ENCODE results near the gene CCDC201. TPM values are rescaled to one million over a fixed set of nuclear protein-coding genes. Genes with fewer than 3 reads are reported as not detected.

The CCDC201 gene
- polyA plus RNA-seq, 2 of the 4 experiments (the other 2 are of a cell fraction): 0.03 TPM; not detected in 1

DNA sequence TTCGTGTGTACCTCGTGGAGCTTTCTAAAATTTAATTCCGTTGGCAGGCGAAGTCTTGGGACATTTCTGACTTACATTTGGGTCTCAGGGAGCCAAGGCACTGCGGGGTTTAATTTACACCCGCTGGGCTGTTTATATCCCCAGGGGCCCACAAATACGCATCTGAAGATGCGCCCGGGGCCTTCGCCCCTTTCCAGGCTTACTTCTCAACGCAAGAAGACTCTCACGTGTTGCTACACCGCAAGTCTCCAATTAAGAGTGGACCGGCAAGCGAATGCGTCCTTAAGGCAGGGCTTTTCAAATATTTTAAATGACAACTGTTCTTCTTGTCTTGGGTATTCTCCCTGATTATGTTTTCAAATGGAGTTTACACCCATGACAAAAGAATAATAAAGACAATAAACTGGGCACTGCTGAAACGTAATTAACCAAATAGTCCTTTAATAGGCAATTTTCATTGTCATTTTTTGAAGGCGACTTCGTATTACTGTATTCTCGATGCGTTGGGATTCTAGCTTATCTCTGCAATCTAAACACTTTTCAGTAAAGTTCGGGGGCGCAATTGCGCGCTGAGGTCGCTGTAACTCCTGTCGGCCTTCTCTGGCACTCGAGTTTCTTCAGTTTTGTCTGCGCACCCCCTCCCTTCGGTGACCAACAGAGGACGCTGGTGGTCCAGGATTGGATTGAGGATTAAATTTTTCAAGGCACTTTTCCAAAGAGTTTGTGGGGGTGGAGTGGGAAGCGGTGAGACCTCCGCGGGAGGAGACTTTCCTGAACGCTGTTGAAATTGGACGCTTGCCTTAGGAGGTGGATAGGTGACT, 49.0 kb upstream of the CCDC201 start (continued):
- no peak for TF ChIP-seq USF2 (IDR thresholded peaks at IDR 0.05)

DNA sequence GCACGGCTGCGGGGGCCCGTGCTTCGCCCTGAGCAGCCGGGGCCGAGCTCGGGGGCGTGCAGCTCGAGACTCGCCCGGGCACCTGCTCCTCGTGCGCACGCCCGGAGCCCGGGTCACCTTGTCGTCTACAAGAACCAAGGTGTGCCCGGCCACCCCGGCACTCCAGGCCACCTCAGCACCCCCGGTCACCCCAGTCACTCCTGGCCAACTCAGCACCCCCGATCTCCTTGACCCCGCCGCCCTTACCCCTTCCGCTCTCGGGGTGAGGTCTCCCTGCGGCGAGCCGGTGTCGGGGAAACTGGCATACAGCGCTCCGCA, 48.5 kb upstream of the CCDC201 start:
- 34% methylated on average over 21 of the region's 31 CpGs for WGBS (ENCODE audit: missing lambda C conversion rate)

DNA sequence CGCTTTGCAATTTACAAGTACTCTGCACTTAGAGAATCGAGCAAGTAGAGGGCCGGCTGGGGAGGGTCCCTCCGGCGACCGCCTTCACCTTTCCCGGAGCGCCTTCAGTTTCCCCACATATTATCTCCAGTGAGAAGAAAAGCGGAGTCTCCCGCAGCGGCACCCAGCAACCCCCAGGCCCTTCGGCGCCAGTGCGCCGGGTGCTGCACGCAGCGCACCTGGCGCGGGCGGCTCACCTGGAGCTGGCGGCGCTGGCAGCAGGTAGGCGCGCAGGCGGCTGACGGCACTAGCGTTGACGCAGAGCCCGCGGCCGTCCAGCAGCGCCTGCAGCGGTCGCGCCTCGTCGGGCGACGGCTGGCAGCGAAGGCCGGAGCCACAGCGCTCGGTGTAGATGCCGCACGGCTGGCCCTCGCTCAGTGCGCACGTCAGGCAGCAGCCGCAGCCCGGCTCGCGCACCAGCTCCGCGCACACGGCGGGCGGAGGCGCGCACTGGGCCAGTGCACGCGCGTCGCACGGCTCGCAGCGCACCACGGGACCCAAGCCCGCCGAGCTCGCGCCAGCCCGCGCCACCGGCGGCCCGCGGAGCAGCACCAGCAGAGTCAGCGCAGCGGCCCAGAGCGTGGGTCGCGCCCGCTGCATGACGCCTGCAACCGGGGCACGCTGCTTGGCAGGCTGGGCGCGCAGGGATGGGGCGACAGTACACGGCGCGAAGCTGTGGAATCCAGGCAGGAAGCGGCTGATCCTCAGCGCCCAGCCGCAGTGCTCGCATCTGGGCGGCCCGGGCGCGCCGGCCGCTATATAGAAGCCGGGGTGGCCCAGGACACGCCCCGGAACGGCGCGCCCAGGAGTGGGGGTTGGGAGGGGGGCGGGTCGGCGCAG, 47.9 kb upstream of the CCDC201 start, which contains the start of gene IGFBP3:
IGFBP3 (minus strand) TSS at position 771 of the 879 bp plus-strand sequence; CDS start at position 639, 132 bp downstream.
- no peaks in the 10 kb centered on the region for H3K9me3 ChIP-seq
- FAIRE-seq (no peak), DNase-seq (ENCODE audit: low read depth in 1 of 2, low spot score in 1 of 2) (peak; percentile 41 to 60), ATAC-seq (peak; percentile 57 to 61)
- WGBS (ENCODE audit: missing lambda C conversion rate): 7% methylated on average over 22 of the region's 111 CpGs
- H3K4me2 ChIP-seq: peak within 1 kb of the TSS; percentile 72
- peaks cover 58% of the 10 kb centered on the region for H3K4me1 ChIP-seq
- ChIA-PET CTCF (interaction anchor here (0.6 to 11.7 kb wide), 40 partner anchors 9 to 1345 kb away, joined by 3 to 285 read pairs (median 6); partner anchors contain the start of gene IGFBP1), POLR2A (interaction anchor here (0.6 to 2.0 kb wide), 8 partner anchors 10 to 1180 kb away, joined by 3 to 9 read pairs (median 4); partner anchors contain the start of gene IGFBP1)
- TF ChIP-seq ATOH8 (CRISPR knock-in tag; IDR thresholded peaks at IDR 0.05; ENCODE audit: low read depth) (no peak), POLR2A (IDR thresholded peaks at IDR 0.05; ENCODE audit: low read length) (peak; percentile 97), JUN (IDR thresholded peaks at IDR 0.05) (peak in 1 of 2 experiments; percentile 87; a peak in 3 of 5 replicates), SMC3 (IDR thresholded peaks at IDR 0.05) (0 out of 3 replicates have a peak, but pooled peaks have one; percentile 24), EHMT2 (IDR thresholded peaks at IDR 0.05; ENCODE audit: low read depth) (no peak)
- TF ChIP-seq, protein P1, sequence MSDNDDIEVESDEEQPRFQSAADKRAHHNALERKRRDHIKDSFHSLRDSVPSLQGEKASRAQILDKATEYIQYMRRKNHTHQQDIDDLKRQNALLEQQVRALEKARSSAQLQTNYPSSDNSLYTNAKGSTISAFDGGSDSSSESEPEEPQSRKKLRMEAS (IDR thresholded peaks at IDR 0.05): peak; percentile 53; the same call in 1 of the 2 replicates
- TF ChIP-seq, protein P2, sequence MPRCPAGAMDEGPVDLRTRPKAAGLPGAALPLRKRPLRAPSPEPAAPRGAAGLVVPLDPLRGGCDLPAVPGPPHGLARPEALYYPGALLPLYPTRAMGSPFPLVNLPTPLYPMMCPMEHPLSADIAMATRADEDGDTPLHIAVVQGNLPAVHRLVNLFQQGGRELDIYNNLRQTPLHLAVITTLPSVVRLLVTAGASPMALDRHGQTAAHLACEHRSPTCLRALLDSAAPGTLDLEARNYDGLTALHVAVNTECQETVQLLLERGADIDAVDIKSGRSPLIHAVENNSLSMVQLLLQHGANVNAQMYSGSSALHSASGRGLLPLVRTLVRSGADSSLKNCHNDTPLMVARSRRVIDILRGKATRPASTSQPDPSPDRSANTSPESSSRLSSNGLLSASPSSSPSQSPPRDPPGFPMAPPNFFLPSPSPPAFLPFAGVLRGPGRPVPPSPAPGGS (IDR thresholded peaks at IDR 0.05): peak; percentile 56; the same call in 1 of the 3 replicates
- H3K4me3 ChIP-seq: peak within 1 kb of the TSS; percentile 66
- peak within 1 kb of the TSS; percentile 78 to 92 for H3K27ac ChIP-seq

More for the DNA sequence above, 48.5 kb upstream of the CCDC201 start:
- POLR2A ChIA-PET: interaction anchor here (0.9 to 2.0 kb wide), 6 partner anchors 11 to 832 kb away, joined by 3 to 9 read pairs (median 4); partner anchors contain the start of gene IGFBP1
- H3K4me1 ChIP-seq: peaks cover 58% of the 10 kb centered on the region
- CTCF ChIA-PET: interaction anchor here (0.7 to 11.7 kb wide), 44 partner anchors 8 to 1344 kb away, joined by 3 to 285 read pairs (median 6); partner anchors contain the start of gene IGFBP1
- no peak for FAIRE-seq
- no peak for DNase-seq (ENCODE audit: low read depth in 1 of 2, low spot score in 1 of 2)
- H3K4me3 ChIP-seq: peak overlapping the region; percentile 66
- H3K27ac ChIP-seq: peak overlapping the region; percentile 78 to 92
- H3K9me3 ChIP-seq: no peaks in the 10 kb centered on the region
- ATAC-seq: no peak; a peak in 3 of 6 replicates
- peak overlapping the region; percentile 72 for H3K4me2 ChIP-seq
- TF ChIP-seq SREBF2 (IDR thresholded peaks at IDR 0.05): no peak
- TF ChIP-seq HMGXB4 (CRISPR knock-in tag; IDR thresholded peaks at IDR 0.05; ENCODE audit: borderline replicate concordance): no peak
- TF ChIP-seq NPAS2 (CRISPR knock-in tag; IDR thresholded peaks at IDR 0.05; ENCODE audit: borderline replicate concordance): no peak
- TF ChIP-seq, protein P2 (IDR thresholded peaks at IDR 0.05): no peak
- no peak for TF ChIP-seq TFCP2L1 (CRISPR knock-in tag; IDR thresholded peaks at IDR 0.05)

Measured in A549 (cell line).